Heart left ventricle (tissue), 13 donors: ENCODE measurements around the gene RHBDL3.

Experiments
- CTCF ChIP-seq, 12 donors: fragments of 200-600 bp; sonication (generic) in 4 of 12; IDR thresholded peaks; one replicate each; pipeline versions ENCODE4 v1.5.0 to v1.8.0; 2018 to 2022; ENCODE audit warnings: antibody characterized with exemption in 12 of 12, mild to moderate bottlenecking in 5 of 12
- POLR2A ChIP-seq, 2 donors: fragments of 450-650 bp; IDR thresholded peaks; one replicate each; pipeline ENCODE4 v1.6.1; 2017; ENCODE audit warnings: antibody characterized with exemption in 2 of 2, mild to moderate bottlenecking in 2 of 2, moderate library complexity in 2 of 2
- donor health status: ischemic (EF 13 %, LVEDD 7.1; RV severe dilation, severe dysfunction).
- donor health status: DM: no; HTN: yes; CAD: no.
- donor health status: DM: no; HTN: no; CAD: no.
- donor health status: ischemic (EF 25% LVEDD 6.9; RV normal size, moderate dysfunction).
- donor health status: ischemic (EF 25% LVEDD 5.7; RV mildly dilated, moderate dysfunction).
- donor health status: ischemic (EF 35%, LVEDD 5.7; RV mildly dilated, moderate dysfunction).
- donor health status: nonischemic (EF 11% LVEDD 7.7; RV severe dilation, severe dysfunction).
- donor health status: DM: yes; HTN: yes; CAD: no.
- donor health status: PGD.
- donor health status: ischemic (EF 29% LVEDD 5.4; RV normal size, mild dysfunction).
- donor health status: nonischemic (EF 23%, LVEDD 6.1; RV moderate dilation, normal function).

DNA sequence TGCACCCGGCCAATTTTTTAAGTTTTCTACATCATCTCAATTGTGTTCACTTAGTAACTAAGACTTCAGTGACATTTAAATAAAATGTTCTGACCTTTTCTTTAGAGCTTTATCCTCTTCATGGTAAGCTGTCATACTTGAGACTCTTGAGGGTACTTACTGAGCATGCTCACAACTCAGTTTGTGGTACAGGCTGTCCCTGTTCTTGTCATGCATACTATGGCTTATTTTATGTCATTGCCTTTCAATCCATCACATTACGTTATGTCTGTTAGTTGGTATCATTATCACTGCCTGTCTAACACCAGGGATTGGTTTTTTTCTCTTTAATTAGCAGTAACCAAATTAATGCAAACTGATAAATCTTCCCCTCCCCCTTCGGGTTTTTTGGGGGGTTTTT lies 41.9 kb upstream of the RHBDL3 start:
- no peak for TF ChIP-seq CTCF (IDR thresholded peaks at IDR 0.05)
- no peak for TF ChIP-seq POLR2A (IDR thresholded peaks at IDR 0.05)
